Chondrocyte (in vitro differentiated cells): ENCODE results near the gene PKD1. TPM values are rescaled to one million over a fixed set of nuclear protein-coding genes. Genes with fewer than 3 reads are reported as not detected.

Experiments
- DNase-seq: peaks from one replicate; pipeline ENCODE4 v3.0.0; 2021; ENCODE audit warnings: mixed read lengths, low spot score
- H3K27ac Mint-ChIP-seq: one replicate; pipeline ENCODE4 v1.8.0; 2021; ENCODE audit warnings: mild to moderate bottlenecking, moderate library complexity, mixed read lengths; ENCODE audit not compliant: unreplicated experiment
- H3K27me3 Mint-ChIP-seq: 2 replicates; pipeline ENCODE4 v1.8.0; 2021; ENCODE audit warnings: low read depth, mixed read lengths
- H3K36me3 Mint-ChIP-seq: 2 replicates; pipeline ENCODE4 v1.8.0; 2021; ENCODE audit warnings: low read depth, mixed read lengths
- H3K4me1 Mint-ChIP-seq: 2 replicates; pipeline ENCODE4 v1.8.0; 2021; ENCODE audit warnings: low read depth, mild to moderate bottlenecking, mixed read lengths
- H3K4me3 Mint-ChIP-seq: one replicate; pipeline ENCODE4 v1.8.0; 2021; ENCODE audit warnings: mild to moderate bottlenecking, moderate library complexity, mixed read lengths; ENCODE audit not compliant: unreplicated experiment
- H3K9me3 Mint-ChIP-seq: 2 replicates; pipeline ENCODE4 v1.8.0; 2021; ENCODE audit warnings: low read depth, mixed read lengths
- total RNA-seq: library from RNA; stranded (reverse); gene quantifications from 3 replicates; pipeline ENCODE4 v1.2.1, GENCODE V29; 2021
- TF ChIP-seq, protein P1 (sequence below): fragments of 200-600 bp; sonication (generic); IDR thresholded peaks from 2 replicates; pipeline ENCODE4 v1.5.0; 2021; ENCODE audit warnings: antibody characterized with exemption, mild to moderate bottlenecking, moderate library complexity

The PKD1 gene
- total RNA-seq, 1 donor from 2014 or later: 230 TPM

DNA sequence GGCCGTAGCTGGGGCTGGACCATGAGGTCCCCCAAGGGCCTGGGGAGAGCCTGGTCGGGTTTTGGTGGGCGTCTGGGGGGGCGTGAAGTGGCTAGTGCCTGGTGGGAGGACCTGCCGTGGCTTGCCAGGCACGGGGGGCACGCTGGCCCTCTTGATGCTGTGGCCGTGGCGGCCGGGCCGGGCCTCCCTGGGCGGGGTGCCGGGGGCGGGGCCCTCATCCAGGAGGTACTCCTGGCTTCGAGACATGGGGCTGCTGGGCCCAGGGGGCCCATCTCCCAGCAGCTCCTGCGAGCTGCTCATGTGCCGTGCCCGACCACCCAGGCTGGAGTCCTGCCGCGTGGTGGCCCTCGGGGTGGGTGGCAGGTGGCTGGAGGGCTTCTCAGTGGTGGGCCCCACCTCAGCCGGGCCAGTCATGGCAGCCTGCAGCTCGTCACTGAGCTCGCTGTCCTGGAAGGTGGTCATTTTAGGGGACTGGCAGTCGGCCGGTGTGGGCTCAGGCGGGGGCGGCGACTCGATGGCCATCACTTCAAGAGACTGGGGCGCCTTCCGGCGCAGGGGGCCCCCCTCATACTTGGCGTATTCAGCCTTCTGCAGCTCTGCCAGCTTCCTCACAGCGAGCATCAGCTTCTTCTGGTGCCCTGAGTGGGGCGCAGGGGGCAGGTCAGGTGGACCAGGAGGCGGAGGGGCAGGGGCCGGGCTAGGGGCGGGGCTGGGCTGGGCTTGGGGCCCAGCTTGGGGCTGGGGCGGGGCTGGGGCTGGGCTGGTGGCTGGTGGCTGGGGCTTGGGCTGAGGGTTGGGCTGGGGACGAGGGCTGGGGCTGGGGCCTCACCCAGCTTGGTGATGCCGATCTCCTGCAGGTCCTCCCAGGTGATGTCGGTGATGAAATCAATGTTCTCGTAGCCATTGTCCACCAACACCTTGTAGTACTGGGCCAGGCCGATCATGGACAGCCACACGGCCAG is 45.5 kb upstream of the PKD1 start:
- Mint-ChIP-seq H3K27me3 (no peaks in the 10 kb centered on the region), H3K36me3 (peaks cover 4% of the 10 kb centered on the region), H3K4me3 (no peak overlapping the region), H3K4me1 (no peaks in the 10 kb centered on the region), H3K27ac (no peak overlapping the region), H3K9me3 (no peaks in the 10 kb centered on the region)
- no peak for DNase-seq
- TF ChIP-seq, protein P1, sequence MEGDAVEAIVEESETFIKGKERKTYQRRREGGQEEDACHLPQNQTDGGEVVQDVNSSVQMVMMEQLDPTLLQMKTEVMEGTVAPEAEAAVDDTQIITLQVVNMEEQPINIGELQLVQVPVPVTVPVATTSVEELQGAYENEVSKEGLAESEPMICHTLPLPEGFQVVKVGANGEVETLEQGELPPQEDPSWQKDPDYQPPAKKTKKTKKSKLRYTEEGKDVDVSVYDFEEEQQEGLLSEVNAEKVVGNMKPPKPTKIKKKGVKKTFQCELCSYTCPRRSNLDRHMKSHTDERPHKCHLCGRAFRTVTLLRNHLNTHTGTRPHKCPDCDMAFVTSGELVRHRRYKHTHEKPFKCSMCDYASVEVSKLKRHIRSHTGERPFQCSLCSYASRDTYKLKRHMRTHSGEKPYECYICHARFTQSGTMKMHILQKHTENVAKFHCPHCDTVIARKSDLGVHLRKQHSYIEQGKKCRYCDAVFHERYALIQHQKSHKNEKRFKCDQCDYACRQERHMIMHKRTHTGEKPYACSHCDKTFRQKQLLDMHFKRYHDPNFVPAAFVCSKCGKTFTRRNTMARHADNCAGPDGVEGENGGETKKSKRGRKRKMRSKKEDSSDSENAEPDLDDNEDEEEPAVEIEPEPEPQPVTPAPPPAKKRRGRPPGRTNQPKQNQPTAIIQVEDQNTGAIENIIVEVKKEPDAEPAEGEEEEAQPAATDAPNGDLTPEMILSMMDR: no peak

DNA sequence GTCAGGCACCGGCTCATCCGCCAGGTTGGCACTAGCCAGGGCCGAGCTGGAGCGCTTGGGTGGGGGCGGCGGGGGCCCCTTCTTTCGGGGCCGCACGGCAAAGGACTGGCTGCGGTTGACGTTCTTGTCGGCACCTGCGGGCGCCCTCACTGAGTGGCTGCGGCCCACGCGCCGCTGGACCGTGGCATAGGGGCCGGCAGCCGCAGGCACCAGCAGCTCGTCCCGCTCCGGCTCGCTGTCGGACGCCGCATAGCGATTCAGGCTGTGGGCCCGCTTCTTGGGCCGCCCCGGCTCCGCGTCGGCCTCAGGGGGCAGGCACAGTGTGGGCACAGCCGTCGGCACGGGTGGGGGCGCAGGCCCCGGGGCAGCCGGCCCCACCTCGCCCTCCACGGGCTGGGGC is 44.8 kb upstream of the PKD1 start:
- TF ChIP-seq, protein P1: no peak
- H3K27ac Mint-ChIP-seq: no peak overlapping the region
- H3K27me3 Mint-ChIP-seq: no peaks in the 10 kb centered on the region
- peaks cover 8% of the 10 kb centered on the region for H3K36me3 Mint-ChIP-seq
- DNase-seq: no peak
- H3K9me3 Mint-ChIP-seq: no peaks in the 10 kb centered on the region
- no peak overlapping the region for H3K4me3 Mint-ChIP-seq
- no peaks in the 10 kb centered on the region for H3K4me1 Mint-ChIP-seq

DNA sequence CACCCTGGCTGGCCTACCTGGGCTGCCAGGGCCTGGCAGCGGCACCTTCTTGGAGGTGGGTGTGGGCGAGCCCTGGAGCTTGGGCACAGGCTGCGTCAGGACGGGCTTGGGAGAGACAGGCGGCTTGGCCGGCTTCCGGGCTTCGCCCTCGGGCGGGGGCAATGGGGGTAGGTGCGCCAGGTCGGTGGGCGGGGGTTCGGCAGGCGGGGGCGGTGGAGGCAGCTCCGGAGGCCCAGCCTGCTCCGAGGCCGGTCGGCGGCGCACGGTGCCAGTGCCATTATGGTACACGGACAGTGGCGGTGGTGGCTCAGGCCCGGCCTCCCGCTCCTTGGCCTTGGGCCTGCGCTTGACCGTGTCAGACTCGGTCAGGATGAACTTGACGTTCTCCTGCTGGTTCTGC is 43.9 kb upstream of the PKD1 start:
- Mint-ChIP-seq H3K4me3 (no peak overlapping the region), H3K4me1 (no peaks in the 10 kb centered on the region), H3K36me3 (peaks cover 8% of the 10 kb centered on the region), H3K27ac (no peak overlapping the region), H3K9me3 (no peaks in the 10 kb centered on the region), H3K27me3 (no peaks in the 10 kb centered on the region)
- DNase-seq: no peak
- TF ChIP-seq, protein P1: no peak

DNA sequence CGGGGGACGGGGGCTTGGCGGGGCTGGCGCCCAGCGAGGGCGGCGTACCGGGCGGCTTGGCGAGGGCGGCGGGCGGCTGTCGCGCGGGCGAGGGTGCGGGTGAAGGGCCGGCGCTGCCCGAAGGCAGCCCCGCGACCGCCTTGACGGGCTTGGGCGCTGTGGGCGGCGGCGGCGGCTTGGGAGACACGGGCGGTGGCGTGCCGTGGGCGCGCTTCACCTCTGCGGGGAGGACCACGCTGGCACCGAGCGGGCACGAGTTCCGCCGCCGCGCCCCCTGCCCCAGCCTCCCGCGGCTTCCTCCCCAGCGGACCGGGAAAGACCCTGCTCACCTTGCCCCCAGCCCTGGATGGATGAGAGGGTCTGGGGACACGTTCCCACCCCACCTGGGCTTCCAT is 43.4 kb upstream of the PKD1 start:
- Mint-ChIP-seq H3K36me3 (peaks cover 10% of the 10 kb centered on the region), H3K27me3 (no peaks in the 10 kb centered on the region), H3K9me3 (no peaks in the 10 kb centered on the region), H3K4me1 (no peaks in the 10 kb centered on the region), H3K4me3 (no peak overlapping the region), H3K27ac (no peak overlapping the region)
- DNase-seq: no peak
- TF ChIP-seq, protein P1: no peak

DNA sequence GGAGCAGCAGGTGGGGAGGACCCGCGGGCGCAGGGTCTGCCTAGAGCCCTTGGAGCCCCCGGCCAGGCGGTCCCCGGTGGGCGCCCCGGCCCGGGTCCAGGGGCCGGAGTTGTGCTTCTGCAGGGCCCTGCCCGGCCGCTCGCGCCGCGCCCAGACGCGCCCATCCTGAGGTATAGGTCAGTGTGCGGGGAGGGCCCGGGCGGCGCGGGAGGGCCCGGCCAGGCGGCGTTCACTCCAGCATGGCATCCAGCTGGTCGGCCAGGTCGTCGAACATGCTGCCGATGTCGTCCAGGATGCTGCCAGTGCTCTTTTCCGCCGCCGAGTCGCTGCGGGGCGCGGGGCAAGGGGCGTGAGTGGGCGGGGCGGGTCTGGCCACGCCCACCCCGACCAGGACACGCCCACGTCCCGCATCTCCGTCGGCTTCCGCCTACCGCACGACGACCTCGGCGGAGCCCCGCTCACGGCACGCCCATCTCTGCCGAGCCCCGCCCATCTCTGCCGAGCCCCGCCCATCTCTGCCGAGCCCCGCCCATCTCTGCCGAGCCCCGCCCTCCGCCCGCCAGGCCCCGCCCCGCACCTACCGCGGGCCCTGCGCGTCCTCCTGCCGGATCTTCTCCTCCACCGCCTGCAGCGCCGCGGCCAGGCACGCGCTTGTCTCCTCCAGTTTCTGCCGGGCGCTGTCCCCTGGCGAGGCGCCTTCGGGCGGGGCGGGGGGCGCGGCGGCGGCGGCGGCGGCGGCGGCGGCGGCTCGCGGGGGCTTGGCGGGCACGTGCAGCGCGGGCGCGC is 42.8 kb upstream of the PKD1 start:
- TF ChIP-seq, protein P1: no peak
- Mint-ChIP-seq H3K36me3 (peaks cover 12% of the 10 kb centered on the region), H3K9me3 (no peaks in the 10 kb centered on the region), H3K27ac (no peak overlapping the region), H3K4me3 (no peak overlapping the region), H3K27me3 (no peaks in the 10 kb centered on the region), H3K4me1 (no peaks in the 10 kb centered on the region)
- DNase-seq: no peak
